ENCODE results near the gene MEA1. TPM values are rescaled to one million over a fixed set of nuclear protein-coding genes. Genes with fewer than 3 reads are reported as not detected.

The MEA1 gene
- total RNA-seq, 2 experiments from 2014 or later = 105 to 109 TPM

DNA sequence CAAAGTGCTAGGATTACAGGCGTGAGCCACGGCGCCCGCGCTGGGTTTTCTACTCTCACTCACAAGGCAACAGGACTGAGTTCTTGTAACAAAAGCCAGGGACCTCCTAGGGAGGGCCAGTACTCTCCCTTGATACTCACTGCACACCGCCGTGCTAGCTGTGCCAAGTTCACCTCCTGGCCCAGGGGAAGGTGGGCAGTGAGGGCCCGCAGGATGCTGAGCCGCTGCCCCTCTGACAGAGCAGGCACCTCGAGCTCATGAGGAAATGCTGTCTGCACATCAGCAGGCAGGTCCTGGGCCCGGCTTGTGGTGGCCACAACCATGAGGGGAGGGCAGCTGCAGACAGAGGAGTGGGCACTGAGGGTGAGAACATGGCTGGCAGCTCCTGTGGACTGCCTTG lies 46.5 kb downstream of the MEA1 start:
- POLR2A ChIA-PET = no interaction called here
- CTCF ChIA-PET = interaction anchor here (0.5 kb wide), 1 partner anchor 197 kb away, joined by 3 read pairs; no protein-coding TSS in a partner anchor

DNA sequence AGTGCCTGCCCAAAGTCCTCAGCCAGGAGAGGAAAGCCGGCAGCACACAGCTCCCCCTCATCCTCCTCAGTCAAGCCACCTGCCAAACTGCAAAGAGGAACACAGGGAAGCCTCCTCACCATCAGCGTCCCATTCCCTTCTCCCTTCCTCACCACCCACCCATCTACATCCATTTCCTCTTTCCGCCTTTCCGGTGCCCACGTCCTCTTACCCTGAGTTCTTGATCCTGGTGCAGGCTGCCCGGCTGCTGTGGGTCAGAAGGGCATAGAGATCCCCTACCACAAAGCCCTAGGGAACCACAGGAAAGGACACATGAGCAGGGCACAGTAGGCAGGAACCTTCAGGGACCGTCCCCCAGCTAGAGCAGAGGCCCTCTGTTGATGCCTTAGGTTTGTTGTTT lies 47.2 kb downstream of the MEA1 start:
- ChIA-PET POLR2A (no interaction called here), CTCF (no interaction called here)

DNA sequence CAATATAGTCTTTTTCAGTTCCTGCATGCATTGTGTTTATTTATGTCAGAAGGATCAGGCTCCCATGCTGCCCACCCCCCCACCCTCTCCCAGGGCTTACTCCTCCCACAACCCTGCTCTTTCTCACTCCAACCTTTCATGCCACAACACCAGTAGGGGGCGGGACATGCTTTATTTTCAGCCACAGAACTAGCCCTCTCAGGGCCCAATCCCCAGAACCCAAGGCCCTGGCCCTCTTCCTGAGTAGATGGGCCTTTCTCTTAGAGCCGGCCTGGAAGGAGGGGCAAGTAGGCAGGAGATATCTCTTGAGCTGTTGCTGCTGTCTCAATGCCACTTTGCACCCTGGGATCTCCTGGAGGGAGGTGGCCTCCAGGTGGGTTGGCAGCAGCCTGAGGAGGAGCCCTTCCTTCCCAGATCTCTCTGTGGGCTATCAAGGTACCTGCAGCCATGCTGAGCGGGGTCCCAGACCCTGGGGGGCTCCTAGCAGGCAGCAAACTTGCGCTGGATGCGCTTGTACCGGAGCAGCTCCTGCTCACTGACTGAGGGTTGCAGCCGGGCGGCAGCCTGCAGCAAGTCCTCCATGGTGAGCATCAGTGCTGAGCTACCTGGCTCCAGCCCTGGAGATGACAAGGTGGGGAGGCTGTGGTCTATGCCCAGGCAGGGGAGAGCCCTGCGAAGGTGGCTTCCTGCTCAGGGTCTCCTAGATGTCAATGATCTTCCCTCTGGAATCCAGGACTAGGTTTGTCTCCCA lies 49.7 kb downstream of the MEA1 start:
- CTCF ChIA-PET = interaction anchor here (0.5 kb wide), 1 partner anchor 12 kb away, joined by 3 read pairs; no protein-coding TSS in a partner anchor
- POLR2A ChIA-PET = interaction anchor here (0.5 kb wide), 1 partner anchor 51 kb away, joined by 3 read pairs; no protein-coding TSS in a partner anchor

DNA sequence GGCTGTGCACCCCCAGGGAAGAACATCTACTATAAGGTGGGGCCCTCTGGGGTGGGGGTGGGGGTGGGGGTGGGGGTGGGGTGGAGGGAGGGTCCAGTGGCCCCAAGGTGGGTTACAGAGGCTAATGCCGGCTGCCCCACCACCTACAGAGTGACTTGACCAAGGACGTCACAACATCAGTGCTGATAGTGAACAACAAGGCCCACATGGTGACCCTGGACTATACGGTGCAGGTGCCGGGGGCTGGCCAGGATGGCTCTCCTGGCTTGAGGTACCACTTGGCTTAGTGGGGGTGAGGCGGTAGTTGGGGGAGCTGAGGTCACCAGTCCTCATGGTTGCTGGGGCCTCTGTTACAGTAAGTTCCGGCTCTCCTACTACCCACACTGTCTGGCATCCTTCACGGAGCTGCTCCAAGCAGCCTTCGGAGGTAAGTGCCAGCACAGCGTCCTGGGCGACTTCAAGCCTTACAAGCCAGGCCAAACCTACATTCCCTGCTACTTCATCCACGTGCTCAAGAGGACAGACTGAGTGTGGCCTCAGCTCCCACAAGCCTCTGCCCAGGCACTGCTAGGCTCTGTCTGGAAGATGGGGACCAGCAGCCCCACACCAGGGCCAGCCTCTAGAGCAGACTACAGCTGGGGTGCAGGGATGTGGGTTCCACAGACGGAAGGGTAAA lies 50.4 kb downstream of the MEA1 start:
- CTCF ChIA-PET = interaction anchor here (1.2 kb wide), 1 partner anchor 180 kb away, joined by 5 read pairs; no protein-coding TSS in a partner anchor

DNA sequence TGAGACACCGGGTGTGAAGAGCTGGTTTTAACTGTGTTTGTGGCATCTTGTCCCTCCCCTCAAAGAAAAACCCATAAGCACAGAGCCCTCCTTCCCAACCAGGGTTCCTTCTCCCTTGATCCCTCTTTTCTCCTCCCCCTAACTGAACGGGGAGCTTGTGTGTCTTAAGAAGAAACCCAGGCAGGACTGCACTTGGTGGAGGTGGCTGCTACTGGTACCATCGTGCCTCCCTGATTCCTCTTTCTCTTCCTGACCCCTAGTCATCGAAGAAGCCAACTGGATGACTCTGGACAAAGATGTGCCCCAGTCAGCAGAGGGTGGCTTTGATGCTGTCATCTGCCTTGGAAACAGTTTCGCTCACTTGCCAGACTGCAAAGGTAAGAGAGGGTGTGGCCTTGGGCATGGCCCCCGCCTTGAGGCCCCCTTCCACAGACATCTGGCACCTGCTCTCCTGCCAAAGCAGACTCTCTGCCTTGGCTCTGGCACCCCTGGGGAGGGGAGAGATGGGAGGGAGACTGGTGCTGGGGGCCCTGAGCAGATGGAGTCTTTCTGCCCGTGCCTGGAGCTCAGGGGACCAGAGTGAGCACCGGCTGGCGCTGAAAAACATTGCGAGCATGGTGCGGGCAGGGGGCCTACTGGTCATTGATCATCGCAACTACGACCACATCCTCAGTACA lies 51.1 kb downstream of the MEA1 start:
- POLR2A ChIA-PET = no interaction called here
- CTCF ChIA-PET = interaction anchor here (1.2 kb wide), 1 partner anchor 181 kb away, joined by 5 read pairs; no protein-coding TSS in a partner anchor

More for the DNA sequence above, 50.4 kb downstream of the MEA1 start:
- POLR2A ChIA-PET = no interaction called here

DNA sequence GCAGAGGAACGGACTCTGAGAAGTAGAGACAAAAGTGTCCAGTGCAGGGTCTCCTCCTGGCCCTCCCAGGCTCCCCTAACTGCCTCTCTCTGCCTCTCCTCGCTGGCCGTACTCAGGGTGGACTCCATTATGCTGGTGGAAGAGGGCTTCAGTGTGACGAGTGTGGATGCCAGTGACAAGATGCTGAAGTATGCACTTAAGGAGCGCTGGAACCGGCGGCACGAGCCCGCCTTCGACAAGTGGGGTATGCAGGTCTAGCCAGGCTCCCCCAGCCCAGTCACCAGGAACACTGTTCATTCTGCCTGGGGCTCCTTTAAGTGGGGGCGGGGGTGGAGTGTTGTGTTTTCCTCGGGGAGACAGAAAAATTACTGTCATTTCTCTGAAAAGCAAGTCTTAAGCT lies 51.6 kb downstream of the MEA1 start:
- POLR2A ChIA-PET = interaction anchor here (0.7 kb wide), 2 partner anchors 9 to 58 kb away, joined by 3 to 4 read pairs; no protein-coding TSS in a partner anchor
- CTCF ChIA-PET = interaction anchor here (0.6 to 1.2 kb wide), 2 partner anchors 182 to 400 kb away, joined by 4 to 5 read pairs; no protein-coding TSS in a partner anchor

Other genes with a start within 250 kb of the MEA1 start
- 10 to 100 TPM; 12.1 to 12.6 TPM for gene BICRAL, start 231.9 kb downstream of the MEA1 start, total RNA-seq
- gene RPL7L1, start 134.3 kb downstream of the MEA1 start, total RNA-seq = 100 to 1,000 TPM; 205 to 206 TPM
- not detected for gene PTCRA, start 97.9 kb downstream of the MEA1 start, total RNA-seq
- gene CNPY3, start 84.5 kb downstream of the MEA1 start, total RNA-seq = 10 to 100 TPM; 48.8 to 50.2 TPM
- under 1 TPM; 0.23 to 0.59 TPM for gene GNMT, start 53.2 kb downstream of the MEA1 start, total RNA-seq
- 10 to 100 TPM; 18.9 to 19.4 TPM for gene PEX6, start 34.8 kb downstream of the MEA1 start, total RNA-seq
- gene PPP2R5D, start 29.4 kb downstream of the MEA1 start, total RNA-seq = 10 to 100 TPM; 50.3 to 52.1 TPM
- gene KLHDC3, start 303 bp upstream of the MEA1 start, total RNA-seq = 10 to 100 TPM; 71.1 to 71.4 TPM
- 100 to 1,000 TPM; 101 to 103 TPM for gene RRP36, start 7.7 kb upstream of the MEA1 start, total RNA-seq
- 10 to 100 TPM; 11.6 to 11.7 TPM for gene CUL7, start 39.9 kb upstream of the MEA1 start, total RNA-seq
- gene MRPL2, start 45.5 kb upstream of the MEA1 start, total RNA-seq = 100 to 1,000 TPM in 1 of 2 experiments, 10 to 100 TPM in 1; 97.2 to 108 TPM
- gene KLC4, start 45.7 kb upstream of the MEA1 start, total RNA-seq = 1 to 10 TPM; 7.4 to 8.2 TPM
- 1 to 10 TPM; 1.2 to 1.6 TPM for gene PTK7, start 62.4 kb upstream of the MEA1 start, total RNA-seq
- 10 to 100 TPM; 52.0 to 54.2 TPM for gene SRF, start 157.3 kb upstream of the MEA1 start, total RNA-seq
- gene CUL9, start 168.2 kb upstream of the MEA1 start, total RNA-seq = 10 to 100 TPM; 32.9 to 34.9 TPM
- 10 to 100 TPM; 66.1 to 68.2 TPM for gene DNPH1, start 215.5 kb upstream of the MEA1 start, total RNA-seq
- under 1 TPM; 0.65 to 0.67 TPM for gene TTBK1, start 229.5 kb upstream of the MEA1 start, total RNA-seq